HCT116 (cell line): ENCODE data around the gene OGFOD2. TPM values are rescaled to one million over a fixed set of nuclear protein-coding genes. Genes with fewer than 3 reads are reported as not detected.

Experiments used
- ATAC-seq: fragments of 200-7000 bp; cut with Tn5 transposase; 2 replicates; pipeline ENCODE4 v1.9.1; 2020; ENCODE audit warnings: mild to moderate bottlenecking, moderate library complexity
- BruUV-seq: library from RNA; stranded (reverse); fragments of 400-500 nt; replicated peaks from 2 replicates; lab custom pipeline; 2021; lab: Mats Ljungman, UMichigan
- CTCF ChIA-PET: fragments of 300-600 bp; sonication (Branson Sonifier 250); formaldehyde crosslinking; loops from one replicate; lab custom pipeline; 2021; ENCODE audit warnings: antibody characterized with exemption; lab: Charles Lee
- POLR2A ChIA-PET: fragments of 300-600, 350-600 bp; sonication (Branson Sonifier 250); formaldehyde crosslinking; loops from one replicate; lab custom pipeline; 2021; ENCODE audit warnings: antibody characterized with exemption; lab: Charles Lee
- RAD21 ChIA-PET, 2 experiments: fragments of 300-600 bp; sonication (Branson Sonifier 250); formaldehyde crosslinking; loops; one replicate each; lab custom pipeline; 2023; ENCODE audit warnings: low total read pairs in 2 of 2; ENCODE audit not compliant: uncharacterized antibody in 2 of 2, unreplicated experiment in 2 of 2, low non-redundant PET in 1 of 2; lab: Charles Lee
- DNase-seq: peaks from one replicate; pipeline ENCODE4 v3.0.0-alpha.2; 2010; ENCODE audit warnings: low read depth, low spot score
- H2AFZ ChIP-seq: fragments of 200-600 bp; shearing (Covaris generic), sonication (generic); 2 replicates; pipeline ENCODE4 v1.6.1; 2017; ENCODE audit warnings: low read depth, mixed run types, mixed read lengths, antibody characterized with exemption, low read length; ENCODE audit not compliant: poor library complexity, severe bottlenecking
- H3K27ac ChIP-seq: 2 replicates; pipeline ENCODE4 v1.5.1; 2012; ENCODE audit warnings: low read depth, low read length
- H3K27me3 ChIP-seq: fragments of 200-600 bp; sonication (generic); 2 replicates; pipeline ENCODE4 v1.6.1; 2016; ENCODE audit warnings: mixed run types, low read length, mixed read lengths; ENCODE audit not compliant: insufficient read depth
- H3K36me3 ChIP-seq, 2 experiments: fragments of 200-500 bp in 1 of 2; fragments of 200-600 bp in 1 of 2; sonication (Bioruptor generic) in 1 of 2; sonication (generic) in 1 of 2; 2 replicates each; pipeline versions ENCODE4 v1.5.1 to v1.6.1; 2014 to 2016; ENCODE audit warnings: low read length in 2 of 2, inconsistent platforms in 1 of 2, mixed read lengths in 1 of 2, mixed run types in 1 of 2; ENCODE audit not compliant: insufficient read depth in 2 of 2, control insufficient read depth in 1 of 2
- H3K4me1 ChIP-seq, 2 experiments: fragments of 200-600 bp in 1 of 2; sonication (generic) in 1 of 2; 2 replicates each; pipeline versions ENCODE4 v1.5.1 to v1.6.1; 2012 to 2017; ENCODE audit warnings: low read length in 2 of 2, inconsistent platforms in 1 of 2, mild to moderate bottlenecking in 1 of 2, mixed read lengths in 1 of 2, mixed run types in 1 of 2, moderate library complexity in 1 of 2; ENCODE audit not compliant: insufficient read depth in 2 of 2, control insufficient read depth in 1 of 2
- H3K4me2 ChIP-seq: fragments of 200-600 bp; sonication (generic); 2 replicates; pipeline ENCODE4 v1.6.1; 2017; ENCODE audit warnings: mixed run types, low read length, mixed read lengths
- H3K4me3 ChIP-seq, 2 experiments: fragments of 200-600 bp in 1 of 2; sonication (generic) in 1 of 2; replicated peaks in 1 of 2; 2 replicates each; pipeline ENCODE4 v1.5.1; 2011 to 2016; ENCODE audit warnings: low read length in 2 of 2, control low read depth in 1 of 2, low read depth in 1 of 2, mild to moderate bottlenecking in 1 of 2, mixed read lengths in 1 of 2, mixed run types in 1 of 2
- H3K79me2 ChIP-seq: fragments of 200-600 bp; sonication (generic); 2 replicates; pipeline ENCODE4 v1.6.1; 2017; ENCODE audit warnings: mild to moderate bottlenecking, mixed run types, low read length, moderate library complexity, mixed read lengths; ENCODE audit not compliant: insufficient read depth
- H3K9ac ChIP-seq: fragments of 200-600 bp; sonication (generic); 2 replicates; pipeline ENCODE4 v1.6.1; 2016; ENCODE audit warnings: low read length, mixed read lengths
- H3K9me2 ChIP-seq: fragments of 200-600 bp; sonication (generic), shearing (Covaris generic); 2 replicates; pipeline ENCODE4 v1.6.1; 2017; ENCODE audit warnings: mixed run types, mild to moderate bottlenecking, moderate library complexity; ENCODE audit not compliant: insufficient read depth
- H3K9me3 ChIP-seq, 2 experiments: fragments of 200-500 bp in 1 of 2; fragments of 200-600 bp in 1 of 2; sonication (Bioruptor generic) in 1 of 2; sonication (generic) in 1 of 2; 2 replicates each; pipeline ENCODE4 v1.6.1; 2014 to 2017; ENCODE audit warnings: low read length in 2 of 2, mixed read lengths in 2 of 2, inconsistent platforms in 1 of 2, low read depth in 1 of 2, mild to moderate bottlenecking in 1 of 2, mixed run types in 1 of 2, moderate library complexity in 1 of 2; ENCODE audit not compliant: control insufficient read depth in 1 of 2, insufficient read depth in 1 of 2
- H4K20me1 ChIP-seq: fragments of 200-600 bp; sonication (generic), shearing (Covaris generic); 2 replicates; pipeline ENCODE4 v1.6.1; 2017; ENCODE audit warnings: mixed run types, mild to moderate bottlenecking, moderate library complexity; ENCODE audit not compliant: insufficient read depth
- CBX3 ChIP-seq: IDR thresholded peaks from 2 replicates; pipeline ENCODE4 v1.6.1; 2012; ENCODE audit warnings: low read depth
- CEBPB ChIP-seq: IDR thresholded peaks from 2 replicates; pipeline ENCODE4 v1.6.1; 2012; ENCODE audit warnings: low read depth
- EGR1 ChIP-seq: IDR thresholded peaks from 2 replicates; pipeline ENCODE4 v1.6.1; 2012; ENCODE audit warnings: low read depth
- ELF1 ChIP-seq: IDR thresholded peaks from 2 replicates; pipeline ENCODE4 v1.6.1; 2012; ENCODE audit warnings: low read depth, borderline replicate concordance
- EZH2 ChIP-seq: fragments of 200-600 bp; sonication (generic); IDR thresholded peaks from 2 replicates; pipeline ENCODE4 v1.6.1; 2017; ENCODE audit warnings: antibody characterized with exemption, mixed run types
- EZH2phosphoT487 ChIP-seq: fragments of 200-600 bp; IDR thresholded peaks from 2 replicates; pipeline ENCODE4 v1.6.1; 2018; ENCODE audit warnings: antibody characterized with exemption, borderline replicate concordance
- FOSL1 ChIP-seq: IDR thresholded peaks from 2 replicates; pipeline ENCODE4 v1.6.1; 2012; ENCODE audit warnings: low read depth
- JUND ChIP-seq: IDR thresholded peaks from 2 replicates; pipeline ENCODE4 v1.6.1; 2012
- MAX ChIP-seq: IDR thresholded peaks from 2 replicates; pipeline ENCODE4 v1.6.1; 2012
- POLR2A ChIP-seq: IDR thresholded peaks from 2 replicates; pipeline ENCODE4 v1.7.0; 2011; ENCODE audit warnings: borderline replicate concordance; ENCODE audit not compliant: insufficient read depth, insufficient read length; ENCODE audit errors: extremely low read depth
- POLR2AphosphoS5 ChIP-seq: IDR thresholded peaks from 2 replicates; pipeline ENCODE4 v1.6.1; 2011; ENCODE audit warnings: mild to moderate bottlenecking, low read depth, low read length, moderate library complexity
- RAD21 ChIP-seq: IDR thresholded peaks from 2 replicates; pipeline ENCODE4 v1.6.1; 2012; ENCODE audit warnings: low read depth, mild to moderate bottlenecking
- SIN3A ChIP-seq: IDR thresholded peaks from 2 replicates; pipeline ENCODE4 v1.6.1; 2012; ENCODE audit warnings: low read depth
- SP1 ChIP-seq: IDR thresholded peaks from 2 replicates; pipeline ENCODE4 v1.6.1; 2012; ENCODE audit warnings: low read depth
- SRF ChIP-seq: IDR thresholded peaks from 2 replicates; pipeline ENCODE4 v1.6.1; 2012; ENCODE audit warnings: low read depth
- TCF7L2 ChIP-seq: IDR thresholded peaks from 2 replicates; pipeline ENCODE4 v1.7.0; 2011; ENCODE audit warnings: borderline replicate concordance, inconsistent platforms; ENCODE audit not compliant: insufficient read depth, insufficient read length; ENCODE audit errors: extremely low read depth
- YY1 ChIP-seq: IDR thresholded peaks from 2 replicates; pipeline ENCODE4 v1.6.1; 2011; ENCODE audit warnings: low read length, low read depth, moderate library complexity, mild to moderate bottlenecking; ENCODE audit not compliant: insufficient replicate concordance; ENCODE audit errors: extremely low read depth
- ZFX ChIP-seq: fragments of 450-650 bp; IDR thresholded peaks from 2 replicates; pipeline ENCODE4 v1.6.1; 2017
- ZNF274 ChIP-seq: fragments of 200-500 bp; sonication (Bioruptor generic); IDR thresholded peaks from 2 replicates; pipeline ENCODE4 v1.6.1; 2014; ENCODE audit warnings: mild to moderate bottlenecking, low read depth, low read length, inconsistent platforms
- intact Hi-C: fragments of 100-400 bp; cut with micrococcal nuclease; formaldehyde crosslinking; loops from 2 replicates; pipeline ENCODE4 v1.10.0; 2022
- total RNA-seq: library from RNA; stranded (reverse); gene quantifications from one replicate; pipeline ENCODE4 v1.2.1, GENCODE V29; 2021; ENCODE audit not compliant: unreplicated experiment
- TF ChIP-seq, protein P1 (sequence below): IDR thresholded peaks from 2 replicates; pipeline ENCODE4 v1.6.1; 2012
- TF ChIP-seq, protein P2 (sequence below), 3 experiments: fragments of 200-600 bp in 1 of 3; sonication (generic) in 1 of 3; IDR thresholded peaks in 2 of 3; conservative IDR thresholded peaks in 1 of 3; 2 replicates each; pipeline ENCODE4 v1.5.1; 2012 to 2017; ENCODE audit warnings: low read depth in 2 of 3, low read length in 2 of 3, antibody characterized with exemption in 1 of 3, borderline replicate concordance in 1 of 3, control low read depth in 1 of 3, mild to moderate bottlenecking in 1 of 3, mixed read lengths in 1 of 3, mixed run types in 1 of 3, moderate library complexity in 1 of 3; ENCODE audit not compliant: insufficient read depth in 1 of 3

Gene OGFOD2
- total RNA-seq, 1 experiment from 2014 or later = 29.5 TPM

DNA sequence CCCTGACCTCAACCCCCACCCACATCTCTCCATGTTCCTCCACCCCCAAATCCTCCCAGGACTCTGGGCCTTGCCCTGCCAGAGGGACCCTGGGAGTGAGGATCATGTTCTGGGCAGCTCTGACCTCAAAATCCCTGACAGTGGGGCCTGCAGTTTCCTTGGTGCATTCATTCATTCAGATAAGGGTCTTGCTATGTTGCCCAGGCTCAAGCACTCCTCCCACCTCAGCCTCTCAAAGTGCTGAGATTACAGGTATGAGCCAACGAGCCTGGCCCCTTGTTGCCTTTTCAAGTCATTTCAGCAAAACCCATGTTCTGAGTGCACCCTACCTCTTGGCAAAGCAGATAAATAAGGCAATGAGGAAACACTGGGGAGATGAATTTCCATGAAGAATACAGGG lies 35.1 kb downstream of the OGFOD2 start:
- no peak overlapping the region for H3K4me3 ChIP-seq
- 0 out of 4 replicates have a peak, but pooled peaks cover 0 to 3% of the 10 kb centered on the region in 2 experiments for H3K36me3 ChIP-seq
- CTCF ChIA-PET = no interaction called here
- no peak overlapping the region for H3K4me2 ChIP-seq
- no peak overlapping the region for H3K27ac ChIP-seq
- TF ChIP-seq YY1 (no peak), FOSL1 (no peak), POLR2A (no peak), EGR1 (no peak), CBX3 (no peak), ZNF274 (no peak), ZFX (no peak), TCF7L2 (no peak), RAD21 (no peak), POLR2AphosphoS5 (no peak), ELF1 (no peak)
- TF ChIP-seq, protein P1, sequence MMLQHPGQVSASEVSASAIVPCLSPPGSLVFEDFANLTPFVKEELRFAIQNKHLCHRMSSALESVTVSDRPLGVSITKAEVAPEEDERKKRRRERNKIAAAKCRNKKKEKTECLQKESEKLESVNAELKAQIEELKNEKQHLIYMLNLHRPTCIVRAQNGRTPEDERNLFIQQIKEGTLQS = no peak
- TF ChIP-seq, all 23 proteins: peak for 0
- Histone ChIP-seq H3K9me2 (no peaks in the 10 kb centered on the region), H4K20me1 (no peaks in the 10 kb centered on the region), H3K4me1 (no peaks in the 10 kb centered on the region), H3K9me3 (no peaks in the 10 kb centered on the region), H2AFZ (no peak overlapping the region), H3K79me2 (no peaks in the 10 kb centered on the region), H3K9ac (no peak overlapping the region), H3K27me3 (no peaks in the 10 kb centered on the region)
- intact Hi-C loops = no loop called here
- ChIA-PET RAD21 (no interaction called here), POLR2A (no interaction called here)
- no TSS peak for BruUV-seq
- DNase-seq (no peak), ATAC-seq (no peak)

DNA sequence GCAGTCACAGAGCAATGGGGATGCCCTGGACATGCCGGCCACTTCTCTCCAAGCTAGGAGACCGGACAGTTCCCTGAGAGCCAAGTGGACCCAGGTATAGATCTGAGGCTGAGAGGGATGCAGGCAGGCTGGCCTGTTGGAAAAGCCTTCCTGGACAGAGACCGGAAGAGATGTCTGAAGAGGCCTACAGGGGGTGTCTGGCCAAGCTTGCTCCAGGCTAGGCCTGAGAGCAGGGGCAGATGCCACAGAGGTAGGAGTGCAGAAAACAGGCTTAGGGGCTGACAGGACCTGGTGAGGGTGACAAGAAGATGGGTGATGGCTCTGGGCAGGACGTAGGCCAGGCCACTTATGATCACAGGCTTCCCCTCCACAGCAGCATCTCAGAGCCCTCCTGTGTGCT lies 35.6 kb downstream of the OGFOD2 start:
- CTCF ChIA-PET = no interaction called here
- DNase-seq = no peak
- H3K9me2 ChIP-seq = no peaks in the 10 kb centered on the region
- H3K36me3 ChIP-seq = 0 out of 4 replicates have a peak, but pooled peaks cover 0 to 3% of the 10 kb centered on the region in 2 experiments
- POLR2A ChIA-PET = no interaction called here
- H2AFZ ChIP-seq = no peak overlapping the region
- no peak overlapping the region for H3K4me2 ChIP-seq
- RAD21 ChIA-PET = no interaction called here
- intact Hi-C loops = no loop called here
- no peak overlapping the region for H3K4me3 ChIP-seq
- H3K27me3 ChIP-seq = no peaks in the 10 kb centered on the region
- no peak overlapping the region for H3K27ac ChIP-seq
- H4K20me1 ChIP-seq = no peaks in the 10 kb centered on the region
- H3K9me3 ChIP-seq = no peaks in the 10 kb centered on the region
- H3K9ac ChIP-seq = no peak overlapping the region
- no peaks in the 10 kb centered on the region for H3K4me1 ChIP-seq
- BruUV-seq = no TSS peak
- no peaks in the 10 kb centered on the region for H3K79me2 ChIP-seq
- no peak for ATAC-seq
- TF ChIP-seq JUND (no peak), FOSL1 (no peak), POLR2AphosphoS5 (no peak), TCF7L2 (no peak), CEBPB (no peak), EZH2 (no peak), CBX3 (no peak), POLR2A (no peak), SP1 (no peak), SIN3A (no peak), RAD21 (no peak), EGR1 (no peak), MAX (no peak), EZH2phosphoT487 (no peak), SRF (no peak)
- TF ChIP-seq, protein P2, sequence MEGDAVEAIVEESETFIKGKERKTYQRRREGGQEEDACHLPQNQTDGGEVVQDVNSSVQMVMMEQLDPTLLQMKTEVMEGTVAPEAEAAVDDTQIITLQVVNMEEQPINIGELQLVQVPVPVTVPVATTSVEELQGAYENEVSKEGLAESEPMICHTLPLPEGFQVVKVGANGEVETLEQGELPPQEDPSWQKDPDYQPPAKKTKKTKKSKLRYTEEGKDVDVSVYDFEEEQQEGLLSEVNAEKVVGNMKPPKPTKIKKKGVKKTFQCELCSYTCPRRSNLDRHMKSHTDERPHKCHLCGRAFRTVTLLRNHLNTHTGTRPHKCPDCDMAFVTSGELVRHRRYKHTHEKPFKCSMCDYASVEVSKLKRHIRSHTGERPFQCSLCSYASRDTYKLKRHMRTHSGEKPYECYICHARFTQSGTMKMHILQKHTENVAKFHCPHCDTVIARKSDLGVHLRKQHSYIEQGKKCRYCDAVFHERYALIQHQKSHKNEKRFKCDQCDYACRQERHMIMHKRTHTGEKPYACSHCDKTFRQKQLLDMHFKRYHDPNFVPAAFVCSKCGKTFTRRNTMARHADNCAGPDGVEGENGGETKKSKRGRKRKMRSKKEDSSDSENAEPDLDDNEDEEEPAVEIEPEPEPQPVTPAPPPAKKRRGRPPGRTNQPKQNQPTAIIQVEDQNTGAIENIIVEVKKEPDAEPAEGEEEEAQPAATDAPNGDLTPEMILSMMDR (IDR thresholded peaks at IDR 0.05 in 2 of 3, conservative IDR thresholded peaks at IDR 0.05 in 1 of 3; ENCODE audit: borderline replicate concordance in 1 of 3, insufficient read depth in 1 of 3, low read depth in 2 of 3, low read length in 2 of 3) = no peak
- TF ChIP-seq, protein P1 = no peak
